GM19238 (cell line): ENCODE measurements around the gene GNGT2.
"Not testable (repeated sequence)": the region's sequence is repeated elsewhere in the genome, so short reads cannot be mapped to it uniquely, and the experiment has no call there.

Source experiments
- DNase-seq: peaks from one replicate; pipeline ENCODE4 v3.0.0; 2011; ENCODE audit warnings: low spot score; ENCODE audit not compliant: insufficient read length

The GNGT2 gene

DNA sequence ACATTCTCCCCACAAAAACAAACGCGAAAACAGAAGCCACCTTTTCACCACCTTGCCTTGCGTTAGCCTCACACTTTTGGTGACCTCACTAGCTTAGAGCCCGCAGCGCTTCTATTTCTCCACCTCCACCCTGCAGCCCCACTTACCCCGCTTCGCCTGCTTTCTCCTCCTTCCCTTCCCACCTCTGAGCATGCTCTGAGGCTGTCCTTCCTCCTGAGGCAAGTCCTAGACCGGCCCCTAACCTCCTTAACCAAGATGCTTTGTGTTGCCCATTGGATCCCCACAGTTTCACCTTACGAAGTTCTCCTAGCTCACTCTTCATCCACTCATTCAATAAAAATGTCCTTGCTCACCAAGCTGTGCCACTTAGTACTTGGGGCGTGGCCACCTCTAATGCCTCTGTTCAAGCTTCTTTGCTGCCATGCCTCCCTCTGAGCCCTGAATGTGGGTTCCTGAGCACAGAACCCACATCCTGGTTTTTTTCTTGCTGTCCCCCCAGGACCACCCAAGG lies 1.3 kb downstream of the GNGT2 start:
- no peak for DNase-seq

DNA sequence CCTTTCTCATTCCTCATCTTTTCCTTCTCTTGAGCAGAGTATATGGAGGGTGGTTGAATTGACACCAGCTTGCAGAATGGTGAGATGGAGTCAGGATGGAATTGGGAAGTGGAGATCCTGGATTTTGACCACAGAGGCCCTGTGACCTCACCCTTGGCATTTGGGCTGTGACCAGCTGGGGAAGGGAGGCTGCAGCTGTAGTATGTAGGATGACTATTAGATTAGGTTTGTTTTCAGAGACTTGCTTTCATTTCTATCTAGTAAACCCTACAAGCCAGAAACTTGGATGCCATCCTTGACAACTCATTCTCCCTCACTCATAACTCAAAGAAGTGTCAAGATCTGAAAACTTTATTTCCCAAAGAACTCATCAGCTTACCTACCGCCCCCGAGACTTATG lies 5.9 kb downstream of the GNGT2 start:
- DNase-seq: no peak

DNA sequence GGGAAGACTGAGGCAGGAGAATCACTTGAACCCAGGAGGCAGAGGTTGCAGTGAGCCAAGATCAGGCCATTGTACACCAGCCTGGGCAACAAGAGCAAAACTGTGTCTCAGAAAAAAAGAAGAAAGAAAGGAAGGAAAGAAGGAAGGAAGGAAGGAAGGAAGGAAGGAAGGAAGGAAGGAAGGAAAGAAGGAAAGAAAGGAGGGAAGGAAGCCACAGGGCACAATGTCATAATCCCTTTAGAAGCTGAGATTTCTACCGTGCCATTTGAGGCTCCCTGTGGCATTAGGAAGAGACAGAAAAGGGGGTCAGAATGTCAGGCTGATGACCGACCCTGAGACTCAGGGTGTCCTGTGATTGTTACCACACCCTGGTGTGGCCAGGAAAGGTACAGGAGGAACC lies 6.6 kb downstream of the GNGT2 start:
- DNase-seq: no peak

DNA sequence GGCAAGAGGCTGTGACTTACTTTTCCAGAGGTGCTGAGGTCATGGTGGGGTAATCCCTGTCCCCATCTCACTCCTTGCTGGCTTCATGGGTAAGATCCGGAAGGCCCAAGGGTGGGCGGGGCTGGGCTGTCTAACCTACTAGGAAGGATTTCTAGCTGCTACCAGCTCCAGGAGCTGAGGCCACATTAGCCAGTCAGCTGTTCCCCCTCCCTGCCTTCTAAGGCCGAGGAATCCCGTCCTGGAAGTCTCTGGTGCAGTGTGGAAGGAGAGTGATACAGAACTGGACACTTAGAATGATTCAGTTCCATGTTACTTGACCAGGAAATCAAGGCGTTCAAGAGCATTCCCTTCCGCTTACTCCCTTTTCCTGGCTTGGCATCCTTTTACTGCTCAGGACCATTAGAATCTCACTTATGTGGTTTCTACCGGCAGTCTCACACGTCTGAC lies 8.9 kb downstream of the GNGT2 start:
- no peak for DNase-seq

DNA sequence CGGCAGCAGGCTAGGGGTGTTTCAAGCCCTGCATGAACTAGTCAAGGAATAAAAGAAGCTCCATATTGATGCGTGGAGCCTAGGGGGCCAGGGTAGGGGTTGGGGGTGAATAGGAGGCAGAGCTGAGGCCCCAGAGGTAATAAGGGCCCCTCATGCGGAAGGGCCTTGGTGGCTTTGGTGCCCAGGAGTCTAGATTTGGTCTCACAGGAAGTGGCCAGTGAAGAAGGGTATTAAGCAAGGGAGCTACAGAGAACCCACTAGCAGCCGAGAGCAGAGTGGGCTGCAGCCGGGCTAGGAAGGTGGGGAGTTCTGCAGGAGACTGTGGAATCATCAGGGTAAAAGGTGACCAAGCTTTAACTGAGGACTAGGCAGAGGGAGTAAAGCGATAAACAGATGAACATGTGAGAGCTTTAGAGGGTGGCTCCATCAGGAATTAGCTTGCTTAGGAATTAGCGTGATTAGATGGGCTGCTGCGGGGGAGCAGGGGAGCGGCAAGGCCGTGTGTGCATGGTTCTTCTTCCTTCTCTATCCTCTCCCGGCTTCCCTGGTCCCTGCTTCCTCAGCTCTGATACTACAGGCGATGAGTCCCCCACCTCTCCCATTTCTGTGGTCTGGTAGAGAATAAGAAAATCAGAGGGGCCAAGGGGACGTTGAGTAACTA lies 9.8 kb downstream of the GNGT2 start:
- DNase-seq: no peak

DNA sequence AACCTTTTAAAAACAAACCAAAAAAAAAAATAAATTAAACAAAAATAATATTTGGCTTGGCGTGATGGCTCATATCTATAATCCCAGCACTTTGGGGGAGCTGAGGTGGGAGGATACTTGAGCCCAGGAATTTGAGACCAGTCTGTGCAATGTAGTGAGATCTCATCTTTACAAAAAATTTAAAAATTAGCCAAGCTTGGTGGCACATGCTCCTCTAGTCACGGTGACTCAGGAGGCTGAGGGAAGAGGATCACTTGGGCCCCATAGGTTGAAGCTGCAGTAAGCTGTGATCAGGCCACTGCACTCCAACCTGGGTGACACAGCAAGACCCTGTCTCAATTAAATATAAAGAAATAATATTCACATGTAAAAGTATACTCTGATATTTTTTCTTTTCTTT lies 12.2 kb downstream of the GNGT2 start:
- no peak for DNase-seq

DNA sequence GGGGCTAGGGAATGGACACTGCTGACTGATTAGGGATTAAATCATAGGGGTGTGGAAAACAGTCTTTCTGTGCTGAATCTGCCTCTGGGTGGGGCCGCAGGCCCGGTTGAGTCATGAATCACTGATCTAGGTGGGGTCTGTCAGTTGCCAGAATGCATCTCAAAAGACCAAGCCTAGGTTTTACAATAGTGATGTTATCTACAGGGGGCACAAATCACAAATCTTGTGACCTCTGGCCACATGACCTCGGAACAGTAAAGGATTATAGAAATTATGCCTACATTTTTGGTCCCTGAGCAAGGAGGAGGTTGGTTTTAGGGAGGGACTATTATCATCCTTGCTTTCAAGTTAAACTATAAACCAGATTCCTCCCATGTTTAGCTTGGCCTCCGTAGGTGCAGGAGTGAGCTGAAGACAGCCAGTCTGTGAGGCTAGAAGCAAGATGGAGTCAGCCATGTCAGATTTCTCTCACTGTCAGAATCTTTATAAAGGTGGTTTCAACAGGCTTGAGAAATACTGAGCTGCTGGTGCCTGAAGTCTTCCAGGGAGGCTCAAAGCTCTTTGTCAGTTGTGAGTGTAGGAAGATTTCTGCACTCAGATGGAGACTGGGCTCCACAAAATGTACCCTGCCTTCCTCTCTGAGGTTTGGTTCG lies 12.9 kb downstream of the GNGT2 start:
- DNase-seq: no peak

DNA sequence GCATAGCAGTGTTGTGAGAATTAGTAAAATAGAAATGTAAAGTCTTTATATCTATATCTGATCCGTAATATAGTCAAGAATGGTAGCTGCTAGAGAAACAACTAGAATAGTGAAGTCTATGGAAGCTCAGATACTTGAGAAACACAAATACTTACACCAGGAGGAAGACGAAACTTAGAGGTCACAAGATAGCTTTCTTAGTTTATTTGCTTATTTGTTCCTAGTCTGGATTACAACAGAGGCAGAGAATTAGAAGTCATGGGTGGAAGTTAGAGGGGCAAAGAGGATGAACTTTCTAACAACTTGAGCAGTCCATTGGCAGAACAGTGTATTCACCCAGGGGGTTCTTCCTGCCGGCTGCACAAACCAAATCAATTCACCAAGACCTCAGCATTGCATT lies 13.9 kb downstream of the GNGT2 start:
- no peak for DNase-seq

DNA sequence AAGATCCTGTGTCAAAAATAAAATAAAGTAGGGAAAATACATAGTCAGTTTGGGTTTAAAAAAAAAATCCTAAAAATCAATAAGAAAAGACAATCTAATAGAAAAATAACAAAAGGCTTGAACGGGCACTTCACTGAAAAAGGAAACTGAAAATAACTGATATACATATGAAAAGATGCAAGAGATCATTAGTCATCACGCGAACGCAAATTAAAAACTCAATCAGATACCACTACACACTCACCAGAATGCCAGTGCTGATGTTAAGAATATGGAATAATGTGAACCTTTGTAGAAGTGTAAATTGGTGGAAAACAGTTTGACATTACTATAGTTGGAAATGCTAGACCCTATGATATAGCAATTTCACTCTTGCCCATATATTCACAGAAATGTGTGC lies 14.6 kb downstream of the GNGT2 start:
- no peak for DNase-seq

DNA sequence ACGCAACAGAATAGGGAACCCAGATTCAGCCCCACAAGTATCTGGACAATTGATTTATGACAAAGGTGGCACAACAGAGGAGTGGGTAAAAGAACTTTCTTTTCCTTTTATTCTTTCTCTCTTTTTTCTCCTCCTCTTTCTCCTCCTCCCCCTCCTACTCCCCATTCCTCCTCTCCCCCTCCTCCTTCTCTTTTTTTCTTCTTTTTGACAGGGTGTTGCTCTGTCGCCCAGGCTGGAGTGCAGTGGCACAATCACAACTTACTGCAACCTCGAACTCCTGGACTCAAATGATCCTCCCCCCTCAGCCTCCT lies 16.1 kb downstream of the GNGT2 start:
- DNase-seq: no peak

DNA sequence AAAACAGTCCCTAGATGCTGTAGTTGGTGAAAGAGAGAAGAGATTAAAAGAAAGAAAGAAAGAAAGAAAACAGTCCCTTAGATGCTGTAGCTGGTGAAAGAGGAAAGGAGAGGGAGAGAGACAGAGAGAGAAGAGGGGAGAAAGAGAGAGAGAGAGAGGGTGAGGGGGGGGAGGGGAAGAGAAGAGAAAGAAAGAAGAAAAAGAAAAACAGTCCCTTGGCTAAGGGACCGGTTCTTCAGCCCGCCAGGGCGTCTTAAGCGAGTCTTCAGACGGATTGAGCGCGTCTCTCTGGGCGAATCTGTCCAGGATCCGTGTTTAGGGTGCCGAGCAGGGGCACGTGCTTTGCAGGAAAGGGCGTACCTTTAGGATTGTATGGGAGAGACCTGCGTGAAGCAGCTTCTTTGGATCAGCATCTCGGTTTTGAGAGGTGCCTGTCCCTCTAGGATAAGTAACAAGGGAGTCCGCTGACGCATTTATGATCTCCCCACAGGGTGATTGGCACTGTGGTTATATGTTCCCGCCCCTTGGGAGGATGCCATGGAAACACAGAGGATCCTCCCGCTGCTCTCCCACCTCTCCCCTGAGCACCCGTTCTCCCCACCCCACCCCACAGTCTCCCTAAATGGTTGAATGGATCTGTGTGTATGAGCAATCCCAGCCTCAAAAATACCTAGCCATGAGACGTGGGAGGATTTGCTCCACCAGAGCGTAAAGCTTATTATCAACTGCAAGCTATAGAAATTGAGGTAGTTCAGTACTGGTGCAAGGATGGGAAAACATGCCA lies 16.7 kb downstream of the GNGT2 start:
- DNase-seq: no peak

DNA sequence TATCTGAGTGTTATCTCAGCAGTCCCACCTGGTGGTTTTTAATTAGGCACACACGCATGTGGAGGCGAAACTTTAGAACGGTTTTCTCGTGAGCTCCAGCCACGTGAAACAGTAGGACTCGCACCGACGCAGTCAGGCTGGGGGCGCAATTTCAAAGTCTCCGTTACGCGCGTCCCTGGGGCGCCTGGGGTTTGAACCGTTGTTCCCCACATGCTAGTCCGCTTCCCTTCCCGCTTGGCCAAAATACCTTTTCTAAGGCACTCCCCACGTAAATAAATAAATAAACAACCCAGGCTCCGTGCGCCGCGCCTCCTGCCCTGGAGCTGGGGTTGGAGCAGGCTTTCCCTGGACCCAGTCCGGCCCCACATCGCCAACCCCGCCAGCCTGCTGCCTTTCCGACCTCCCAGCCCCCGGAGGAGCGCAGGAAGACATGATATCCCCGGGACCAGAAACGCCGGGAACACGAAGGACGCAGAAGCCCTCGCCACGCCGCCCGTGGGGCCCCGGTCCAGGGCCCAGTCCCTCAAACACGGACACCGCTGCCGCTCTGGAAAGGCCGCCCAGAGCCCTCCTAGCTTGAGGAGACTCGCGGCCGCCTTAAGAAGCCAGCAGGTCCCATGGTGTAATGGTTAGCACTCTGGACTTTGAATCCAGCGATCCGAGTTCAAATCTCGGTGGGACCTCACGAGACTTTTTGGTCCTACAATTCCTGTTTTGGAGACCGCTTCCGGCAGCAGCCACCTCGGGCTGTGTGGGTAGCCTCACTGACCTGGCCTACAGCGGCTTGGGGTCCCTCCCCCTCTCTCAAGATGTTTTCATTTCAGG lies 18.2 kb downstream of the GNGT2 start:
- no peak for DNase-seq

DNA sequence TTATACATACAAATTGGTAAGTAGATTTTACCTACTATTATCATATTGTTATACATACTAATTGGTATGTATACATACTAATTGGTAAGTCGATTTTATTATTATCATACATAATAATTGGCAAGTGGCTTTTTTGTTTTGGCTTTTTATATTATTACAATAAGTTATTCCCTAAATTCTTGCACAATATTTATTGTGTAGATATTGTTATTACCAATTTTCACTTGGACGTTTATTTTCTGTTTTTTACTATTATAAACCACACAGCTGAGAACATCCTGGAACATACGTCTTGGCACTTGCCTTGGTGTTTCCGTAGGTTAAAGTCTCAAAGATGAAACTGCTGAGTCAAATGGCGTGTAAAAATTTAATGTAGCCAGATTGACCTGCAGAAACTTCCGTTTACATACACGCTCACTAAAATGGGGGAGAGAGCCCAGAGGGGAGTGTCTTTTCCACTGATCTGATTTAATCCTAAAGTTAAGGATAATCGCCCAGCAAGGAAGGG lies 18.9 kb downstream of the GNGT2 start:
- no peak for DNase-seq

DNA sequence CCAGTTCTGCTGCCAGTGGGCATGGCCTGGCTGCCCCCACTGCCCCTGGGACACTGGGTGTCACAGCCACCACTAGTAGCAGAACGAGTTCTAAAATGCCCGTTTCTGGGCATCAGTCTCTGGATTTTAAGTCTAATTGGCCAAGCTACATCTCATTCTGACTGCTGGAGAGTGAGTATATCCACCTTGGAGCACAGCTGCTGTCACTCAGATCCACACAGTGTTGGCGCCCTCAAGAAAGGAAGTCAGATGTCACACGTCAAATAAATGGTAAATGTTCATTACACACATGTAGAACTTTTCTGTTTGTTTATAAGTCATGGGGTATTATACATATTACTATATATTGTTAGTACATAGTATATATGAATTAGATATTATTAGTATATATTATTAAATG lies 19.4 kb downstream of the GNGT2 start:
- DNase-seq: no peak

DNA sequence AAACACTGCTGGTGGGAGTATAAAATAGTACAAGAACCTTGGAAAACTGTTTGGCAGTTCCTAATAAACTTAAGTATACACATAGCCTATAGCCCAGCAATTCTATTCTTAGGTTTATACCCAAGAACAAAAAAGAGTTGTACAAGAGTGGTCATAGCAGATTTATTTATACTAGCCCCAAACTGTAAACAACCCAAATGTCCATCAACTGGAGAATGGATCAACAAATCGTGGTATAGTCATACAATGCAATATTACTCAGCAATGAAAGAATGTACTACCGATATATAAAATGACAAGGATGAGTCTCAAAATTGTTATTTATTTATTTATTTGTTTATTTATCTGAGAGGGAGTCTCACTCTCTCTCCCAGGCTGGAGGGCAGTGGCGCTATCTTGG lies 23.1 kb downstream of the GNGT2 start:
- DNase-seq: no peak

DNA sequence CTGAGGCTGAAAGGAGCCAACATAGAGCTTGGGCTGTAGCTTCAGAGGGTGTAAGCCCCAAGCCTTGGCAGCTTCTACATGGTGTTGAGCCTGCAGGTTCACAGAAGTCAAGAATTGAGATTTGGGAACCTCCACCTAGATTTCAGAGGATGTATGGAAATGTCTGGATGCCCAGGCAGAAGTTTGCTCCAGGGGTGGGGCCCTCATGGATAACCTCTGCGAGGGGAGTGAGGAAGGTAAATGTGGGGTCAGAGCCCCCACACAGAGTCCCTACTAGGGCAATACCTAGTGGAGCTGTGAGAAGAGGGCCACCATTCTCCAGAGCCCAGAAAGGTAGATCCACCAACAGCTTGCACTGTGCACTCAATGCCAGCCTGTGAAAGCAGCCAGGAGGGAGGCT lies 25.0 kb downstream of the GNGT2 start:
- DNase-seq: not testable (repeated sequence)

DNA sequence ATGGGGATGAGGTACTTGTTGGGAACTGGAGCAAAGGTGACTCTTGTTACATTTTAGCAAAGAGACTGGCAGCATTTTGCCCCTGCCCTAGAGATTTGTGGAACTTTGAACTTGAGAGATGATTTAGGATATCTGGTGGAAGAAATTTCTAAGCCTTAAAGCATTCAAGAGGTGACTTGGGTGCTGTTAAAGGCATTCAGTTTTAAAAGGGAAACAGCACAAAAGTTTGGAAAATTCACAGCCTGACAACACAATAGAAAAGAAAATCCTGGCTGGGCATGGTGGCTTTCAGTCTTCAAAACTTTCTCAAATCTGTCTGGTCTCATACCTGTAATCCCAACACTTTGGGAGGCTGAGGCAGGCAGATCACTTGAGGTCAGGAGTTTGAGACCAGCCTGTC lies 25.9 kb downstream of the GNGT2 start:
- not testable (repeated sequence) for DNase-seq

DNA sequence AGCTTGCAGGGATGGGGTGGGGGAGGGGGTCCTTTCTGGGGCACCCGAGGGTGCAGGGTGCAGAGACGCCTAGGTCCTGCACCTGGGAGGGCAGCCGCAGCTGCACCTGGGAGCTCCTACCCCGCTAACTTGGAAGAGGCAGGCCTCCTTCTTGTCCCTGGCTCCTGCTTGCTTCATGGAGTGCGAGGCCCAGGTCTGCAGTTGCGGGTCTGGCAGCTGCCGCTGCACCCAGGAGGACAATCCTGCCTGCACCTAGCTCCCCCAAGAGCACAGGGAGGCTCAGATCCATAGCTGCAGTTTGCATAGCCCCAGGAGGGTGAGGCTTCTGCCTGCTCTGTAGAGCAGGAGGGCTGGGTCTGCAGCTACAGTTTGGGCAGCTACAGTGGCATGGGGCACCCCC lies 26.6 kb downstream of the GNGT2 start:
- DNase-seq: no peak

DNA sequence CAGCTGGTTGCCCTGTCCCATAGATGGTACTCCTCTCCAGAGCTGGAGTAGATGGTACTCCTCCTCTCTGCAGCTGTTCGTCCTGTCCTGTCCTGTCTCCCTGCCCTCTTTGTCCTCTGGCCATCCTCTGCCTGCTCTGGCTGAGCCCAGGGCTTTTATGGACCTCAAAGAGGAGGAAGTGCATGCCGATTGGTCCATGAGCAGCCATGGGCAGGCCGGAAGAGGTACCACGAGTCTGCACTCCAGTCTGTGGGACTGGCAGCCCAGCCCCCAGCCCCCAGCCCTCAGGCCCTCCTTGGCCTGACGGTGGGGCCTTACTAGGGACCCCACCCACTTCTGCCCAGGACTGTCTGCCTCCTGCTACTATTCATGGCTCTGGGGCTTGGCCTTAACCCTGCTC lies 27.0 kb downstream of the GNGT2 start:
- no peak for DNase-seq

DNA sequence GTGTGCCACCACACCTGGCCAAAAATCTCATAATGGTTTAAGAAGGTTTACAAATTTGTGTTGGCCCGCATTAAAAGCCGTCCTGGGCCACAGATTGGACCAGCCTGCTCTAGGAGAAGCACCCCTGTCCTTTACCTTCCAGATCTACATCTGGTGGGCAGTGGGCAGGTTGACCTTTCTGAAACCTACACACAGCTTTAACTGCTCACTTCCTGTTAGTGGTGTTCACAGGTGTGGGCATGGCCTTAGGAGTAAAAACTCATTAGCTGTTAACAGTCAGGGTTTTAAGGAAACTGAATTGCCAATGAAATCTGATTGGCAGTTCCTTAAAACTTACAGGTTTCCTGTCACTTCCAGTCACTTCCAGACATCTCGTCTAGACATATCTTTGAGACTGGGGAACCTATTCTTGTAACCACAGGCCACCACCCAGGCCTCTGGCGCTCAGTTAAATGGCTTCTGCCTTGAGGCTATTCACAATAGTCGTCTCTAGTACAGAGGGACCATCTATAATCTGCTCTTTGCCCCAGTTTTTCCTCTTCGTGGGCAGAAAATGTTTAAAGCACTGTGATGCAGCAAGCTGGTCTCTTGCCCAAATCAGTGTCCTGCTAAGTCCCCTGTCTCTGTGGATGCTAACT lies 29.3 kb downstream of the GNGT2 start:
- no peak for DNase-seq

DNA sequence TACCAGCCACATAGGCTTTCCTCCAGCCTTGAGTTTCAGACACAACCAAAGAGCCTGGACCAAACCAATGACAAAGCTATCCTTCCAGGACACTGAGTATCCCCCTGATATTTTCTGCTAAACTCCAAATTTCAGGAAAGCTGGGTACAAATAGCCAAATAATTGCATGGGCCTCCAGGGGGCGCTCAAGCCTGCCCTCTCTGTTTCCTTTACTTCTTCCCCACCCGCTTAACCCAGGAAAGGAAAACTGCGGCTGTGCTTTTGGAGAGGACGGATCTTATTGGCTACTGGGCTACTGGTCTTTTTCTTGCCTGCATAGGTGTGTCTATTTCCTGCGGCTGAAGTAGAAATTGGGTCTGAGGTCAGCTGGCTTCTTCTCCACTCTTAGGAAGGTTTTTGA lies 30.1 kb downstream of the GNGT2 start:
- DNase-seq: peak; percentile 37
